Measurements from ENCODE around the gene SH2D5. TPM values are rescaled to one million over a fixed set of nuclear protein-coding genes. Genes with fewer than 3 reads are reported as not detected.

The SH2D5 gene
- polyA plus RNA-seq, 2 donors: 0.12 to 0.27 TPM

- Histone ChIP-seq H3K27ac (ENCODE audit: low read depth in 2 of 2, low read length in 1 of 2) (no peak overlapping the region), H3K4me3 (ENCODE audit: low read depth in 1 of 2, low read length in 2 of 2) (no peak overlapping the region), H3K4me1 (ENCODE audit: control insufficient read depth in 2 of 2, insufficient read depth in 2 of 2, low read length in 1 of 2) (no peaks in the 10 kb centered on the region), H3K36me3 (ENCODE audit: control insufficient read depth in 2 of 2, insufficient read depth in 2 of 2, low read length in 1 of 2) (no peaks in the 10 kb centered on the region), H3K27me3 (ENCODE audit: control insufficient read depth in 1 of 2, insufficient read depth in 2 of 2, low read length in 2 of 2) (no peaks in the 10 kb centered on the region), H3K9me3 (ENCODE audit: control insufficient read depth in 2 of 2, insufficient read depth in 1 of 2, low read depth in 1 of 2, low read length in 1 of 2) (no peaks in the 10 kb centered on the region)
- WGBS, 2 donors: 45 to 46% methylated on average over 5 of the region's 5 CpGs
Measured at GRCh38 chr1:20706841-20707240, 25.7 kb downstream of the SH2D5 start.

- Histone ChIP-seq H3K4me3 (ENCODE audit: low read depth in 1 of 2, low read length in 2 of 2) (no peak overlapping the region), H3K4me1 (ENCODE audit: control insufficient read depth in 2 of 2, insufficient read depth in 2 of 2, low read length in 1 of 2) (no peaks in the 10 kb centered on the region), H3K36me3 (ENCODE audit: control insufficient read depth in 2 of 2, insufficient read depth in 2 of 2, low read length in 1 of 2) (no peaks in the 10 kb centered on the region), H3K27ac (ENCODE audit: low read depth in 2 of 2, low read length in 1 of 2) (no peak overlapping the region), H3K9me3 (ENCODE audit: control insufficient read depth in 2 of 2, insufficient read depth in 1 of 2, low read depth in 1 of 2, low read length in 1 of 2) (no peaks in the 10 kb centered on the region), H3K27me3 (ENCODE audit: control insufficient read depth in 1 of 2, insufficient read depth in 2 of 2, low read length in 2 of 2) (no peaks in the 10 kb centered on the region)
- 87 to 89% methylated on average over 15 of the region's 15 CpGs for WGBS, 2 donors
Measured at GRCh38 chr1:20705203-20705755, 27.2 kb downstream of the SH2D5 start.

GRCh38 chr1:20704390-20705202, 27.9 kb downstream of the SH2D5 start:
- no peak overlapping the region for H3K27ac ChIP-seq (ENCODE audit: low read depth in 2 of 2, low read length in 1 of 2)
- peaks cover 0 to 3% of the 10 kb centered on the region in 2 donors for H3K4me1 ChIP-seq (ENCODE audit: control insufficient read depth in 2 of 2, insufficient read depth in 2 of 2, low read length in 1 of 2)
- H3K9me3 ChIP-seq (ENCODE audit: control insufficient read depth in 2 of 2, insufficient read depth in 1 of 2, low read depth in 1 of 2, low read length in 1 of 2): no peaks in the 10 kb centered on the region
- H3K36me3 ChIP-seq (ENCODE audit: control insufficient read depth in 2 of 2, insufficient read depth in 2 of 2, low read length in 1 of 2): no peaks in the 10 kb centered on the region
- no peak overlapping the region for H3K4me3 ChIP-seq (ENCODE audit: low read depth in 1 of 2, low read length in 2 of 2)
- no peaks in the 10 kb centered on the region for H3K27me3 ChIP-seq (ENCODE audit: control insufficient read depth in 1 of 2, insufficient read depth in 2 of 2, low read length in 2 of 2)
- 95 to 96% methylated on average over 41 of the region's 41 CpGs for WGBS, 2 donors

GRCh38 chr1:20703124-20703756, 29.3 kb downstream of the SH2D5 start:
- H3K27ac ChIP-seq (ENCODE audit: low read depth in 2 of 2, low read length in 1 of 2): no peak overlapping the region
- no peaks in the 10 kb centered on the region for H3K9me3 ChIP-seq (ENCODE audit: control insufficient read depth in 2 of 2, insufficient read depth in 1 of 2, low read depth in 1 of 2, low read length in 1 of 2)
- peaks cover 0 to 3% of the 10 kb centered on the region in 2 donors for H3K4me1 ChIP-seq (ENCODE audit: control insufficient read depth in 2 of 2, insufficient read depth in 2 of 2, low read length in 1 of 2)
- H3K27me3 ChIP-seq (ENCODE audit: control insufficient read depth in 1 of 2, insufficient read depth in 2 of 2, low read length in 2 of 2): no peaks in the 10 kb centered on the region
- H3K4me3 ChIP-seq (ENCODE audit: low read depth in 1 of 2, low read length in 2 of 2): no peak overlapping the region
- no peaks in the 10 kb centered on the region for H3K36me3 ChIP-seq (ENCODE audit: control insufficient read depth in 2 of 2, insufficient read depth in 2 of 2, low read length in 1 of 2)
- WGBS, 2 donors: 90 to 93% methylated on average over 4 of the region's 4 CpGs

- Histone ChIP-seq H3K4me1 (ENCODE audit: control insufficient read depth in 2 of 2, insufficient read depth in 2 of 2, low read length in 1 of 2) (peaks cover 0 to 7% of the 10 kb centered on the region in 2 donors), H3K27ac (ENCODE audit: low read depth in 2 of 2, low read length in 1 of 2) (no peak overlapping the region), H3K36me3 (ENCODE audit: control insufficient read depth in 2 of 2, insufficient read depth in 2 of 2, low read length in 1 of 2) (no peaks in the 10 kb centered on the region), H3K27me3 (ENCODE audit: control insufficient read depth in 1 of 2, insufficient read depth in 2 of 2, low read length in 2 of 2) (no peaks in the 10 kb centered on the region), H3K9me3 (ENCODE audit: control insufficient read depth in 2 of 2, insufficient read depth in 1 of 2, low read depth in 1 of 2, low read length in 1 of 2) (no peaks in the 10 kb centered on the region), H3K4me3 (ENCODE audit: low read depth in 1 of 2, low read length in 2 of 2) (no peak overlapping the region)
- WGBS, 2 donors: 88 to 95% methylated on average over 1 of the region's 1 CpG
Measured at GRCh38 chr1:20702416-20702815, 30.1 kb downstream of the SH2D5 start.

- no peaks in the 10 kb centered on the region for H3K9me3 ChIP-seq (ENCODE audit: control insufficient read depth in 2 of 2, insufficient read depth in 1 of 2, low read depth in 1 of 2, low read length in 1 of 2)
- no peaks in the 10 kb centered on the region for H3K27me3 ChIP-seq (ENCODE audit: control insufficient read depth in 1 of 2, insufficient read depth in 2 of 2, low read length in 2 of 2)
- no peak overlapping the region for H3K27ac ChIP-seq (ENCODE audit: low read depth in 2 of 2, low read length in 1 of 2)
- 77 to 89% methylated on average over 5 of the region's 5 CpGs for WGBS, 2 donors
- H3K4me1 ChIP-seq (ENCODE audit: control insufficient read depth in 2 of 2, insufficient read depth in 2 of 2, low read length in 1 of 2): peaks cover 0 to 10% of the 10 kb centered on the region in 2 donors
- no peak overlapping the region for H3K4me3 ChIP-seq (ENCODE audit: low read depth in 1 of 2, low read length in 2 of 2)
- no peaks in the 10 kb centered on the region for H3K36me3 ChIP-seq (ENCODE audit: control insufficient read depth in 2 of 2, insufficient read depth in 2 of 2, low read length in 1 of 2)
Measured at GRCh38 chr1:20701847-20702246, 30.7 kb downstream of the SH2D5 start.

- Histone ChIP-seq H3K27me3 (ENCODE audit: control insufficient read depth in 1 of 2, insufficient read depth in 2 of 2, low read length in 2 of 2) (no peaks in the 10 kb centered on the region), H3K4me1 (ENCODE audit: control insufficient read depth in 2 of 2, insufficient read depth in 2 of 2, low read length in 1 of 2) (peaks cover 0 to 10% of the 10 kb centered on the region in 2 donors), H3K36me3 (ENCODE audit: control insufficient read depth in 2 of 2, insufficient read depth in 2 of 2, low read length in 1 of 2) (no peaks in the 10 kb centered on the region), H3K9me3 (ENCODE audit: control insufficient read depth in 2 of 2, insufficient read depth in 1 of 2, low read depth in 1 of 2, low read length in 1 of 2) (no peaks in the 10 kb centered on the region), H3K27ac (ENCODE audit: low read depth in 2 of 2, low read length in 1 of 2) (no peak overlapping the region), H3K4me3 (ENCODE audit: low read depth in 1 of 2, low read length in 2 of 2) (no peak overlapping the region)
- 75 to 84% methylated on average over 9 of the region's 9 CpGs for WGBS, 2 donors
Measured at GRCh38 chr1:20701446-20701845, 31.1 kb downstream of the SH2D5 start.

- H3K9me3 ChIP-seq (ENCODE audit: control insufficient read depth in 2 of 2, insufficient read depth in 1 of 2, low read depth in 1 of 2, low read length in 1 of 2): no peaks in the 10 kb centered on the region
- peaks cover 0 to 10% of the 10 kb centered on the region in 2 donors for H3K4me1 ChIP-seq (ENCODE audit: control insufficient read depth in 2 of 2, insufficient read depth in 2 of 2, low read length in 1 of 2)
- H3K27ac ChIP-seq (ENCODE audit: low read depth in 2 of 2, low read length in 1 of 2): no peak overlapping the region
- no peaks in the 10 kb centered on the region for H3K27me3 ChIP-seq (ENCODE audit: control insufficient read depth in 1 of 2, insufficient read depth in 2 of 2, low read length in 2 of 2)
- no peaks in the 10 kb centered on the region for H3K36me3 ChIP-seq (ENCODE audit: control insufficient read depth in 2 of 2, insufficient read depth in 2 of 2, low read length in 1 of 2)
- no peak overlapping the region for H3K4me3 ChIP-seq (ENCODE audit: low read depth in 1 of 2, low read length in 2 of 2)
- WGBS, 2 donors: 83 to 84% methylated on average over 17 of the region's 17 CpGs
Measured at GRCh38 chr1:20700636-20701215, 31.8 kb downstream of the SH2D5 start.

GRCh38 chr1:20699558-20699957, 32.9 kb downstream of the SH2D5 start:
- WGBS, 2 donors: 75 to 82% methylated on average over 9 of the region's 9 CpGs
- H3K9me3 ChIP-seq (ENCODE audit: control insufficient read depth in 2 of 2, insufficient read depth in 1 of 2, low read depth in 1 of 2, low read length in 1 of 2): no peaks in the 10 kb centered on the region
- H3K36me3 ChIP-seq (ENCODE audit: control insufficient read depth in 2 of 2, insufficient read depth in 2 of 2, low read length in 1 of 2): no peaks in the 10 kb centered on the region
- H3K27ac ChIP-seq (ENCODE audit: low read depth in 2 of 2, low read length in 1 of 2): no peak overlapping the region
- no peak overlapping the region for H3K4me3 ChIP-seq (ENCODE audit: low read depth in 1 of 2, low read length in 2 of 2)
- H3K27me3 ChIP-seq (ENCODE audit: control insufficient read depth in 1 of 2, insufficient read depth in 2 of 2, low read length in 2 of 2): no peaks in the 10 kb centered on the region
- peaks cover 0 to 10% of the 10 kb centered on the region in 2 donors for H3K4me1 ChIP-seq (ENCODE audit: control insufficient read depth in 2 of 2, insufficient read depth in 2 of 2, low read length in 1 of 2)

Data from esophagus (tissue), 2 donors.